HG02884 (cell line): ENCODE results near the gene SLC25A25.
"Not testable (repeated sequence)": the region's sequence is repeated elsewhere in the genome, so short reads cannot be mapped to it uniquely, and the experiment has no call there.

ENCODE experiments used
- ATAC-seq: cut with Tn5 transposase; IDR thresholded peaks from one replicate; pipeline ENCODE4 v1.9.1; 2021; ENCODE audit warnings: mild to moderate bottlenecking, moderate library complexity; ENCODE audit not compliant: unreplicated experiment

The SLC25A25 gene

DNA sequence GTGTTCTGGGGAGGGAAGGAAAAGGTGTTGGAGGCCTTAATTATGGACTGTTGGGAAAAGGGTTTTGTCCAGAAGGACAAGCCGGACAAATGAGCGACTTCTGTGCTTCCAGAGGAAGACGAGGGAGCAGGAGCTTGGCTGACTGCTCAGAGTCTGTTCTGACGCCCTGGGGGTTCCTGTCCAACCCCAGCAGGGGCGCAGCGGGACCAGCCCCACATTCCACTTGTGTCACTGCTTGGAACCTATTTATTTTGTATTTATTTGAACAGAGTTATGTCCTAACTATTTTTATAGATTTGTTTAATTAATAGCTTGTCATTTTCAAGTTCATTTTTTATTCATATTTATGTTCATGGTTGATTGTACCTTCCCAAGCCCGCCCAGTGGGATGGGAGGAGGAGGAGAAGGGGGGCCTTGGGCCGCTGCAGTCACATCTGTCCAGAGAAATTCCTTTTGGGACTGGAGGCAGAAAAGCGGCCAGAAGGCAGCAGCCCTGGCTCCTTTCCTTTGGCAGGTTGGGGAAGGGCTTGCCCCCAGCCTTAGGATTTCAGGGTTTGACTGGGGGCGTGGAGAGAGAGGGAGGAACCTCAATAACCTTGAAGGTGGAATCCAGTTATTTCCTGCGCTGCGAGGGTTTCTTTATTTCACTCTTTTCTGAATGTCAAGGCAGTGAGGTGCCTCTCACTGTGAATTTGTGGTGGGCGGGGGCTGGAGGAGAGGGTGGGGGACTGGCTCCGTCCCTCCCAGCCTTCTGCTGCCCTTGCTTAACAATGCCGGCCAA, 40.4 kb downstream of the SLC25A25 start:
- no peak for ATAC-seq

DNA sequence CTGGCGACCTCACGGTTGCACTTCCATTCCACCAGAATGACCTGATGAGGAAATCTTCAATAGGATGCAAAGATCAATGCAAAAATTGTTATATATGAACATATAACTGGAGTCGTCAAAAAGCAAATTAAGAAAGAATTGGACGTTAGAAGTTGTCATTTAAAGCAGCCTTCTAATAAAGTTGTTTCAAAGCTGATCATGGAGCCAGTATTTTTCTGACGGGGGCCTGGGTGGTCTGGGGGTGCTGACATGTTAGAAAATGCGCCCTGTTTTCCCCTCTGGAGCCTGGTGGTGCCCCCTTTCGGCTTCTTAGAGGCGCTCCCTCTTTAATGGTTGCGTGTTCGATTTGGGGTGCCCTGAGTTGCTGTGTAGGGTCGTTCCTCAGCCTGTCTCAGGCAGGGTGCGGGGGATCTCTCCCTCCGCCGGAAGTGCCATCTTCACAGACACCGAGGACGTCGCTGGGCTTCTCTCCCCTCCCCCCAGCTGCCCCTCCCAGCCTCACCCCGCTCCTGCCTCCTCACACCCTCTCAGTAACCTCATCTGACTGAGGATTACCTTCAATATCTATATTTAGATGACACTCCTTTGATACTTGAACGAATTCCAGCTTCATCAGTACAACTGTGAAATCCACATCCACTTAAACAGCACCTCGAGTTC, 41.1 kb downstream of the SLC25A25 start:
- no peak for ATAC-seq

DNA sequence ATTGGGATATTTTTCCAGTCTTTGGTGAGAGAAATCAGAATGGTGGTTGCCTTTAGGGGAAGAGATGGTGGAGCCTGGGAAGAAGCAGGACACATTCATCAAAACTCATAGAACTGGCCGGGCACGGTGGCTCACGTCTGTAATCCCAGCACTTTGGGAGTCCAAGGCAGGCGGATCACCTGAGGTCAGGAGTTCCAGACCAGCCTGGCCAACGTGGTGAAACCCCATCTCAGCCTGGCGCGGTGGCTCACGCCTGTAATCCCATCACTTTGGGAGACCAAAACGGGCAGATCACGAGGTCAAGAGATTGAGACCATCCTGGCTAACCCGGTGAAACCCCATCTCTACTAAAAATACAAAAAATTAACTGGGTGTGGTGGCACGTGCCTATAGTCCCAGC, 43.7 kb downstream of the SLC25A25 start:
- not testable (repeated sequence) for ATAC-seq

DNA sequence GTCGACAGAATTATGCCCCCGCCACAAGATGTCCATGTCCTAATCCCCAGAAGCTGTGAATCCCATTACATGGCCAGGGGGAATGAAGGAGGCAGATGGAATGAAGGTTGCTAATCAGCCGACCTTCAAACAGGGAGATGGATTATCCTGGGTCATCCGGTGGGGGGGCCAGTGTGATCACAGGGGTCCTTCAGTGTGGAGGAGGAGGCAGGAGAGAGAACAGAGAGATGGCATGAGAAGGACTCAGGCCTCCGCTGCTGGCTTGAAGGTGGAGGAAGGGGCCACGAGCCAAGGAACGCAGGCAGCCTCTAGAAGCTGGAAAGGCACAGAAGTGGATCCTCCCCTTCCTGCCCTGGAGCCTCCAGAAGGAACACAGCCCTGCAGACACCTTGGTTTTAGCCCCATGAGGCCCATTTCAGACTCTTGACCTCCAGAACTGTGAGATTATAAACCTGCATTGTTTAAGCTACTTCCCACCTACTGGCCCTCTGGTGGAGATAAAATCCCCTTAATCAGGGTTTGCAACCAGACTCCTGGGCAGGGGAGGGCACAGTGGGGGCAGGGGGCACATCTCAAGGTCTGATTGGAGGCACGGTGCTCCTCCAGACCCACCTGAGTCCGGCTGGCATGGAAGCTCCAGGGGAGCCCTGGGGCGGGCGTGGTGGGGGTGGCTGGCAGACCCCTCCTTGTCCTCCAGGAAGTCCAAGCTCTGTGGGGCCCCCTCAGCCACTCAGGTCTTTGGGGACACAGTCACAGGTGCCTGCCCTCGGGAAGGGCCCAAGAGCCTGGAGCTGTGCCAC, 45.7 kb downstream of the SLC25A25 start:
- no peak for ATAC-seq

DNA sequence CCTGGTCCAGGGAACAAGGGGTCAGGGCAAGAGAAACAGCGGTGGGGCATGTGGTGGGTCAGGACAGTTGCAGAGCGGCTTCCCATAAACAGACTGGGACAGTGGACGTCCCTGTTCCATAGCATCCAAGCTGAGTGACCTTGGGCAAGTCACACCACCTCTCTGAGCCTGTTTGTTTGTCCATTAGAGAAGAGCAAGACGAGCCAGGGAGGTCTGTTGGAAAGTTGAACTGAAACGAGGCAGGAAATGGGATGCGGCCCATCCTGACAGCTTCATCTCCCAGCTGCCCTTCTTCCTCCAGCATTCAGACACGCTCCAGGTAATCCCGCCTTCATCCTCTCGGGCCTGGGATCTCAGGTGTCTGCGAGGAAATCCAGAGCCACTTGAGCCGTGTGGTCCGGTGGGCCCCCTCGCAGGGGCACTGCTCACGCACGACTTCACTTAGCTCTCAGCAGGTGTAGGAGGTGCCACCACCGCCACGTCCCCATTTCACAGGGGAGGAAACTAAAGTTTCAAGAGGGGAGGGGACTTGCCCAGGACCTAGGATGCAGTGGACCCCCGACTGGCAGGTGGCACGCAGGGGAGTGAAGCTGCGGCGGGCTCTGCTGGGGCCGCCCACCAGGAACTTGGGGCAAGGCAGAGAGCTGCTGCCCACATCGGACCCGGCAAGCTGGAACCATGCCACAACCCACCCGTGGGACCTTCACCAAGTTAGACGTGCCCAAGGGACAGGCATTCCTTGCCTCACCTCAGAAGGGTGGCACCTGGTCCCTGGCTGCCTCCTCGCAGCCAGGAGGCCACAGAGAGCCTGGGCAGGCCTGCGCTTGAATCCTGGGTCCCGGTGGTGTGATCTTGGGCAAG, 46.5 kb downstream of the SLC25A25 start:
- no peak for ATAC-seq

DNA sequence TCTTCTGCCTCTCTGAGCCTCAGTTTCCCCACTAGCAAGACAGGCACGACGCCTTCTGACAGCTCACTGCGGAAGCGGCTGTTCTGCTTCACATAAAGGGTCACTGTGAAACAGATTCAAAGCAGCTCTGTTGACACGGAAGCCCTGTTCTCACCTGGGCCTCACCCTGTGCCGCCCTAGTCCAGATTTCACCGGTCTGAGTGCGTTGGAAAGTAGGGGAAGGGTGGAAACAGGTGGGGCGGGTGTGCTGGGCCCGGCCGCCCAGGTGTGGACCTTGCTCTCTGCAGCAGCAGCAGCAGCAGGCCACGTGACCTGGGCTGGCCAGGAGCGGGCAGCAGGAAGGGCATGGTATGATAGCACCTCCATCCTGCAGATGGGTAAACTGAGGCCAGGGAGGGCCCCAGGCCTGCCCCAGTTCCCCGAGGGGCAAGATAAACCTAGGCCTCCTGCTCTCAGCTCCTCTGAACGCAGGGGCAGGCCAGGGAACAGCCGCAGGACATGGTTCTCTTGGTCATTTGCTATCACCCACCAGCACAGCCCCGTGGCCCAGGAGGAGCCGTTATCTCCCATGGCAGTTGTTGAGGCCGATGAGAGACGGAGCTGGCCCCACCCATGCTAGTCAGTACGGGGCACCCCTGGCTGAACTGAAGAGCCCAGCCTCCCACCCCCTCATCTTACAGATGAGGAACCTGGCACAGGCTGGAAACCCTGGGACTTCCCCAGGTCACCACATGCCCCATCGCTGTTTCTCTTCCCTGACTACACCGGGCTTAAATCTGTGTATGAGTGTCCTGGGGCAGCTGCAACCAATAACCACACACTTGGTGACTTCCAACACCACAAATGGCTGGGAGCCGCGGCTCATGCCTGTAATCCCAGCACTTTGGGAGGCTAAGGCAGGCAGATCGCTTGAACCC, 47.4 kb downstream of the SLC25A25 start:
- no peak for ATAC-seq

DNA sequence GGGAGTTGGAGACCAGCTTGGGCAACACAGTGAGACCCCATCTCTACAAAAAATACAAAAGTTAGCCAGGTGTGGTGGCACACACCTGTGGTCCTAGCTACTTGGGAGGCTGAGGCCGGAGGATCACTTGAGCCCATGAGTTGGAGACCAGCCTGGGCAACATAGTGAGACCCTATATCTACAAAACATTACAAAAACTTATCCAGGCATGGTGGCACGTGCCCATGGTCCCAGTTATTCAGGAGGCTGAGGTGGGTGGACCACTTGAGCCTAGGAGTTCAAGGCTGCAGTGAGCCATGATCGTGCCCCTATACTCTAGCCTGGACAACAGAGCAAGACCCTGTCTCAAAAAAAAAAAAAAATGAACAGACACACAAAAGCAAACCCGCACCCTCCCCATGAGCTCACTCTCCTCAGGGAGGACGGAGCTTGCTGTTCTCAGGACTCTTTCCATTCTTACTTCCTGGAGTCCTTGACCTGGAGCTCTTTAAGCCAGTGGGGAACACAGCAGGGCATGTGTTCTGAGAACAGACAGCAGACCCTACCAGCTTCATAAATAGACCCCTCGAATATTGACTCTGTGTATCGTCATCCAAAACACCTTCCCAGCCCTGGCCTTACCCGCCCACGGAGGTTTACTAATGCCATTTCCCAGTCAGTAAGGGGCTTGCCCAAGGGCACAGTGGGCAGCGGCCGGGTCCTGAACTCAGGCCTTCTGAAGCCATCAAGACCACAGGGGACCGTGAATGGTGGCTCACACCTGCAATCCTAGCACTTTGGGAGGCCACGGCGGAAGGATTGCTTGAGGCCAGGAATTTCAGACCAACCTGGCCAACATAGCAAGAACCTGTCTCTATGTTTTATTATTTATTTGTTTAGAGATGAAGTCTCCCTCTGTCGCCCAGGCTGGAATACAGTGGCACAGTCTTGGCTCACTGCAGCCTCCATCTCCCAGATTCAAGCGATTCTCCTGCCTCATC, 48.4 kb downstream of the SLC25A25 start:
- no peak for ATAC-seq

DNA sequence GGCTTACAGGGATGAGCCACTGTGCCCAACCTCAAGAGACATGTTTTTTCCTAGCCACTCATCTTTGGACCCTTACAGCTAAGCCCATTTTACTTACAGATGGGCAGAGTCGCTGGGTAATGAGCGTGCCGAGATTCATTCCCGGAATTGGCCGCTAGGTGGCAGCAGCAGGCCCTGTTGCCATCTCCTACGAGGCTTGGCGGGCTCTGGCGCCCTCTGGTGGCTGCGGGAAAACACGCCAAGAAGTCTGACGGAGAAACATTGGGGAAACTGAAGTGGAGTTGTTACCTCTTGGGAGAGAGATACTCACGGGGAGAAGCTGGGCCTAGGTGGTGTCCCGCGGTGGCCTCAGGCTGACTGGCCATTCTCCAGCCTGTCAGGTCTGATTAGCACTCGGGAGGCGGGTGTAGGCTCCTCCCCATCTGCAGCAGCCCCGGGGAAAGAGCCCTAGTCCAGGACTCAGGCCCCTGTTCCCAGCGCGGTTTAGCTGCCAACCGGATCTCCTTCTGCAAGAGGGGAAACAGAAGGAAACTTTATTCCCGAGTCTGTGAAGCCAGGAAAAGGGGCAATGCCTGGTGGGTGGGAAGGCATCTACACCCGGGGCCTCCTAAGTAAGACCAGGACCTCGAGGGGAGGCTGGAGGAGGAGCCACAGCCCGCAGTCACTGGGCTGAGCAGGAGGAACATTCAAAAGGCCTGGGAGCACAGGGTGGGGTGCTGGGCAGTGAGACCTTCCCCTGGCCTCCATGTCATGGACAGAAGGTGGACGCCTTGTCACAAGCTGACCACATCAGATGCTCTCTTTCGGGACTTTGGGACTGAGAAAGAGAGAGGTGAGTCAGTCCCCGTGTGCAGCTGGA, 49.8 kb downstream of the SLC25A25 start:
- ATAC-seq: no peak

DNA sequence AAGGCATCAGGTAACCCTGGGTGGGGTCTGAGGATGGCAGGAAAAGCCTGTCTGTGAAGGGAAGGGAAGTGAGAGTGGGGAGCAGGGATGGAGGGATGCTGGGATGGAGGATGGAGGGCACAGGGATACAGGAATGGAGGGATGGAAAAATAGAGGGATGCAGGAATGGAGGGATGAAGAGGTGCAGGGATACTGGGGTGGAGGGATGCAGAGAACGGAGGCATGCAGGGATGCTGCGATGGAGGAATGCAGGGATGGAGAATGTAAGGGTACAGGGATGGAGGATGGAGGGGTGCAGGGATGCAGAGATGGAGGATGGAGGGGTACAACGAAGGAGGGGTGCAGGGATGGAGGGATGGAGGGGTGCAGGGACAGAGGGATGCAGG, 50.4 kb downstream of the SLC25A25 start:
- ATAC-seq: no peak

DNA sequence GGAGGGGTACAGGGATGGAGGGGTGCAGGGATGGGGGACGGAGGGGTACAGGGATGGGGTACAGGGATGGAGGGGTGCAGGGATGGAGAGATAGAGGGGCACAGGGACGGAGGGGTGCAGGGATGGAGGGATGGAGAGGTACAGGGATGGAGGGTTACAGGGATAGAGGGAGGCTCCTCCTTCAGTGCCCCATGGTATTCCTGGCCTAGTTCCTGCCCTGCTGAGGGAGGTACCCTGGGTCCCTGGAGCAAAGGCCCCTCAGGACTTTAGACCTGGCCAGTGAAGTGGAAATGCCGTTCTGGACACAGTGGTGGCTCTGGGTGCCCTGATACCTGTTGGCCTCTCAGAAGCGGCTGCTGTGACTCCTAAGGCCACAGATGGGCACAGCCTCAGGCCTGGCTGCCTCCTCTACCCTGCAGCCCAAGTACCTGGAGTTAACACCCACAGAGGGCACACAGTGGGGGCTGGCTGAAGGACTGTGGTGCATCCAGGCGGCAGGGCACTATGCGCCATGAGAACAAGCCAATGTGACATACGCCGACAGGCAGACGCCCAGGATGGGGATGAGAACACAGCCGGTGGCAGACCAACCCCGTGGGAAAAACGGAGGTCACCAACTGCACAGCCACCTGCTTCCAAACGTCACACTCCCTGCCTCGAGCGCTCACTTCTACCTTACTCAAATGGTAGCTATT, 51.1 kb downstream of the SLC25A25 start:
- no peak for ATAC-seq

DNA sequence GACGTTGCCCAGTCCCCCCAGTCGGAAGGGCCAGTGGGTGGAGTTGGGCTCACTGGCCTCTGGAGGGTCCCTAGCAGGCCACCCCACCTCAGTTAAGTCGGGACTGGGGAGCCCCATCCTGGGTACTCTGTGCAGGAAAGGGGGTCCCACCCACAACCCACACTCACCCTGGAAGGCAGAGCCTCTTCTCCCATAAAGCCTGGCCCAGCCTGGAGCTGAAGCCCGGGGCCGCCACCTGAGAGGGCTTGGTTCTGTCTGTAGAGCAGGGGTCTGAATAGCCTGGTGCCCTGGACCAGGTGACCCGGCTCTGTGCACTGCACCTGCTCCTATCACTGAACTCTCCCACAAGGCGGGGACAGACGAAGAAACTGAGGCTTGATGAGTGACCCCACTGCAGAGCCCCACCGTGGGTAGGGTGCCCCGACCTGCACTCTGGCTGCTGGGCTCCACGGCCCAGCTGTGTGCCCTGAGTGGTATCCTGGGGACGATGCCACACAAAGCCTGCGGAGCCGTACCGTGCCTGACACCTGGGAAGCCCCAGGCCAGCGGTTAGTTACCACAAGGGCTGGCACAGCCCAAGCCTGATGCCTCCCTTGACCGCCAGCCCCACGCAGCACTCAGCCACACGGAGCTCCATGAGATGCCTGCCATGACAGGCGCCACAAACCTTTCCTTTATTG, 52.2 kb downstream of the SLC25A25 start:
- ATAC-seq: no peak

DNA sequence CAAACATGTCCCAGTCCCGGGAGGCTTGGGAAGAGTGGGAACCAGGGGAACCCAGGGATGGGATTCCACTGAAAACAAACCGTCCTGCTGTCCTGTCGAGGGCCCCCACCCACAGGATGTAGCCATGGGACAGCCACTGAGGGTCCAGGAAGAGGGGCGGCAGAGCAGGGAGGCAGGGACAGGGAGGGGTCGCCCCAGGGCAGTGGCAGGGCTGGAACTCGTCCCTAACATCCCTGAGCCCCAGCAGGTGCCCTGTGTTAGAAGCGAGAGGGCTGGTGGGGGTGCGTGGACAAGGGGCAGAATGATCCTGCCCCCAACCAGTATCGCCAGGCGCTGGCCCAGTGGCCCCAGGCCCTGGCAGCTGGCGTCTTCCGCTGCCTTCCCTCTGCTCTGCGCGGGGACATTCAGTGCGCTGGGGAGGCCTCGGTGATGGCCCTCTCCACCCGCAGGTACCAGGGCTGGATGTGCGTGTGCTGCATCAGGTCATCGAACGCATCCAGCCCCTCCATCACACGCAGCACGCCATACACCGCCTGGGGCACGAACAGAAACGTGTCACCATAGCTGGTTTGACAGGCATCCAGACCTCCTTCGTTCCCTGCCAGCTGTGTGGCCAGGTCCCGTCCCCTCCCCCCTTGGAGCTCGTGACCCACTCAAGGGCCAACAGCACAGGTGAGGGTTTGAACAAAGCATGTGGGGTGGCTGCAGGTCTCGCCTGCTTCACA, 52.9 kb downstream of the SLC25A25 start:
- no peak for ATAC-seq

DNA sequence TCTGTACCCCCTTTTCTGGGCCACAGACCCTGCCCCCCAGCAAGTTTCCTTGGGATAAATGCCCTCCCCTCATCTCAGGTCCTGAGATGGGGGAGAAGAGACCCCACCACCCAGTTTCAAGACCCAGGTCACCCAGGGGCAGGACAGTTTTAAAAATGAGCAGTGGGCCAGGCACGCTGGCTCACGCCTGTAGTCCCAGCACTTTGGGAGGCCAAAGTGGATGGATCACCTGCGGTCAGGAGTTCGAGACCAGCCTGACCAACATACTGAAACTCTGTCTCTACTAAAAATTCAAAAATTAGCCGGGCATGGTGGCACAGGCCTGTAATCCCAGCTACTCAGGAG, 53.4 kb downstream of the SLC25A25 start:
- no peak for ATAC-seq

DNA sequence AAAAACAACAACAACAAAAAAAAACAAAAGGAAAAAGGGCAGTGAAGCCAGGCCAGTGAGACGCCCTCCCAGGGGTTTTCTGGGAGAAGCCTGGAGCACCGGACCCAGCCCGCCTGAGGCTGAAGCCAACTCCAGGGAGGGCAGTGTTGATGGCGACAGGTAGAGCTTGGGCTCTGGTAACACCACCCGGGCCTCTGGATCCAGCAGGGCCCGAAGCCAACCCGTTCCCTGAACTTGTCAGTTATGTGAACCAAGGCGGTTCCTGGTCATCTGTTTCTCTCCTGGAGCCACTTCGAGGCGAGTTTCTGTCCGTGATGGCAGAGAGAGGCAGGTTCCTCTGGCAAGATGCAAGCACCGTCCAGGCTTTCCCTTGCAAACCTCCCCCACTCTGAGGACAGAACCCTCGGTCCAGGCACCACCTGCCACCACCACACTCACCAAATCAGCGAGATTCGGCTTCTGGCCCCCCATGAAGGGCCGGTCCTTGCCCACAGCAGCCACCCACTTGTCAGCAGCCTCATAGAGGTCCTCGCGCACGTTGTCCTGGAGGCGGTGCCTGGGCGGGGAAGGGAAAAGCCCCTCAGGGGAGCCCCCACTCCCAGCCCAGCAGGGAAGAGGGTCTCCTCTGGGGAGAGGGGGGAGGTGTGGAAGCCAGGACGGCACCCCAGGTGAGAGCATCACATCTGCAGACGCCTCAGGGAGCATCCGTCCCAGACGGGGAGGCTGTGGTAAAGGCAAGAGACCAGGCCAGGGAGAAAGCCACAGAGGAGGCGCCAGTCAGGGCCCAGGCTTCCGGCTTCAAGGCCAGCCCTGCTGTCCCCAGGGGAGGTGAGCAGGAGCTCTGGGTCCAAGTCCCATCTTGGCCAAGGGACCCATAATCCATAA, 54.1 kb downstream of the SLC25A25 start:
- no peak for ATAC-seq

DNA sequence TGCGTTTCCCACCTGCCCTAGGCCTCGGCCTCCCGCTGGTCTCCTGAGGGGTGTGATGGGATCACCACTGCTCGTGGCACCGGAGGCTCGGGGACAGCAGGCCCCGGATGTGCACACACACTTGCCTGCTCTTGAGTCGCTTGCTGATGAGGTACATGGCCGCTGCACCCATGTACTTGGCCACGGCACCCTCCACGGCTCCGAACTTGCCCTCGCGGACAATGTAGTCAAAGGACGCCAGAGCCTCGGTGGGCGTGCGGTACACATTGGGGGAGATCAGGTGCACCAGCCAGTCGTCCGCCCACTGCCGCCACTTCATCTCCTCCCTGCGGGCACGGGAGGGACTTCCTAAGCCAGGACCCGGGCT, 54.8 kb downstream of the SLC25A25 start:
- no peak for ATAC-seq
